ENCODE measurements around the gene ADCY9. TPM values are rescaled to one million over a fixed set of nuclear protein-coding genes. Genes with fewer than 3 reads are reported as not detected.

Gene ADCY9
- polyA plus RNA-seq, 3 donors = 0.44 to 9.3 (median 0.67) TPM

DNA sequence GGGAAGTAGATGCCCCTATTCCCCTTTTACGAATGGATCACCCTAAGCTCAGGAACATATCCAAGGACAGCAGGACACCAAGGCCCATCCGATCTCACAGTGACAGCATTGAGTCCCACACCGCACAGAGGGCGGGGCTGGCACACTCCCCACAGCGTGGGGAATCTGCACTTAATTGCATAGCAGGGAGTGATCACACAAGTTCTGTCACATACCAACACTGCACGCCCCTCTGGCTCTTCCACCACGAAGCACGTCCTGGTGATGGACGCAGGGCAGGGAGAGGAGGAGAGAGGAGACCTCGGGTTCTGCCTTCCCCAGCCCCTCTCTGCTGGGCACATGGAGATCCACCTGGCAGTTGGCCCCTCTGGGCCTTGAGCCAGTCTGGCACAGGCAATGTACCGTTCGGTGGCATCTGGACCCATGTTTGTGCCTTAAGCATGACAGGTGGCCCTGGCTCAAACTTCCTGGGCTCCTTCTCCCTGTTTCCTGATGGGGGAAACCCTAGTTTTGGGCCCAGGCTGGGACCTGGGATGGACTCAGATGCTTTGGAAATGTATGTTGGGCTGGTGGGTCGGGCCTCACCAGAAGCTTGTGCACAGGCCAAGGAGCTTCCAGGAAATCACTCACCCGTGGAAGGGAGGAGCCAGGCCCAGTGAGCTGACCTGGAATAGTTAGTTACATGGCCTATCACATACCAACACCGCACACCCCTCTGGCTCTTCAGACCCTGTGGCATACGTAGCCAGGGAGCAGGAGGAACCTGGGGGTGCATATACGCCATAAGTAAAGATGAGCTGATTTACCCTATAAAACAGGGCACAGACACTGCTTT is 200.6 kb downstream of the ADCY9 start:
- Mint-ChIP-seq H3K27me3 (ENCODE audit: low read depth in 3 of 3) (peaks cover 9 to 12% (median 9%) of the 10 kb centered on the region in 3 donors), H3K4me3 (no peak overlapping the region), H3K27ac (peak overlapping the region in 1 of 7 donors; percentile 72), H3K9me3 (peaks cover 13 to 28% (median 20%) of the 10 kb centered on the region in 7 donors), H3K36me3 (no peaks in the 10 kb centered on the region), H3K4me1 (no peaks in the 10 kb centered on the region)
- no peaks in the 10 kb centered on the region for H3K36me3 ChIP-seq (replicated peaks in 1 of 2; ENCODE audit: control insufficient read depth in 1 of 2, insufficient read depth in 2 of 2, low read length in 2 of 2)
- TF ChIP-seq, protein P1, sequence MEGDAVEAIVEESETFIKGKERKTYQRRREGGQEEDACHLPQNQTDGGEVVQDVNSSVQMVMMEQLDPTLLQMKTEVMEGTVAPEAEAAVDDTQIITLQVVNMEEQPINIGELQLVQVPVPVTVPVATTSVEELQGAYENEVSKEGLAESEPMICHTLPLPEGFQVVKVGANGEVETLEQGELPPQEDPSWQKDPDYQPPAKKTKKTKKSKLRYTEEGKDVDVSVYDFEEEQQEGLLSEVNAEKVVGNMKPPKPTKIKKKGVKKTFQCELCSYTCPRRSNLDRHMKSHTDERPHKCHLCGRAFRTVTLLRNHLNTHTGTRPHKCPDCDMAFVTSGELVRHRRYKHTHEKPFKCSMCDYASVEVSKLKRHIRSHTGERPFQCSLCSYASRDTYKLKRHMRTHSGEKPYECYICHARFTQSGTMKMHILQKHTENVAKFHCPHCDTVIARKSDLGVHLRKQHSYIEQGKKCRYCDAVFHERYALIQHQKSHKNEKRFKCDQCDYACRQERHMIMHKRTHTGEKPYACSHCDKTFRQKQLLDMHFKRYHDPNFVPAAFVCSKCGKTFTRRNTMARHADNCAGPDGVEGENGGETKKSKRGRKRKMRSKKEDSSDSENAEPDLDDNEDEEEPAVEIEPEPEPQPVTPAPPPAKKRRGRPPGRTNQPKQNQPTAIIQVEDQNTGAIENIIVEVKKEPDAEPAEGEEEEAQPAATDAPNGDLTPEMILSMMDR (IDR thresholded peaks at IDR 0.05) = no peak
- no peak for DNase-seq
- intact Hi-C loops (cut with micrococcal nuclease) = no loop called here
- H3K4me2 ChIP-seq (replicated peaks; ENCODE audit: extremely low read depth, low read length, poor library complexity, severe bottlenecking) = no peak overlapping the region
- WGBS (ENCODE audit: insufficient coverage) = 96% methylated on average over 12 of the region's 17 CpGs
- H3K79me2 ChIP-seq (ENCODE audit: insufficient read depth, low read length) = no peaks in the 10 kb centered on the region
- no peak overlapping the region for H2AFZ ChIP-seq (ENCODE audit: insufficient read depth, low read depth, low read length, poor library complexity, severe bottlenecking)
- H4K20me1 ChIP-seq (ENCODE audit: insufficient read depth, low read length) = no peaks in the 10 kb centered on the region
- H3K4me3 ChIP-seq (replicated peaks in 1 of 3; ENCODE audit: low read depth in 2 of 3, low read length in 3 of 3) = no peak overlapping the region
- no peaks in the 10 kb centered on the region for H3K27me3 ChIP-seq (ENCODE audit: control insufficient read depth in 2 of 2, insufficient read depth in 2 of 2, low read length in 2 of 2)
- H3K27ac ChIP-seq (ENCODE audit: low read depth in 1 of 2, low read length in 2 of 2) = no peak overlapping the region
- H3K9me3 ChIP-seq (replicated peaks in 1 of 2; ENCODE audit: control insufficient read depth in 1 of 2, insufficient read depth in 1 of 2, low read length in 2 of 2) = peaks cover 0 to 27% of the 10 kb centered on the region in 2 donors
- H3K9ac ChIP-seq (ENCODE audit: insufficient read depth, low read length, poor library complexity, severe bottlenecking) = no peak overlapping the region
- H3K4me1 ChIP-seq (ENCODE audit: control insufficient read depth in 1 of 2, insufficient read depth in 2 of 2, low read length in 2 of 2) = no peaks in the 10 kb centered on the region

DNA sequence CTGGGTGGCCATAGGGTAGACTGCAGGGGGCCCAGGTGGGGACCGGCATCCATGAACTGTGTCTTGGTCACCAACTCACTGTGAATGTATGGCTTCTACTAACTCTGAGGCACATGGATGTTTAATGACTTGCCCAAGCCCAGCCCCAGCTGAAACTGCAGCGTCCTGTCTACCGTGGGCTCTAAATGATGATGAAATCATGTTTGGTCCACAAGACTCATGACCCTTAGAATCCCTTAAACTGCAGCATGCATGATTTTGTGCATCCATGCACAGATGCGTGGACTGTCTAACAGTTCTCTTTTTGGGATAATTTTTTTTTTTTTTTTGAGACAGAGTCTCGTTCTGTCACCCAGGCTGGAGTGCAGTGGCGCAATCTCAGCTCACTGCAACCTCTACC is 203.3 kb downstream of the ADCY9 start:
- no peak overlapping the region for H3K27ac Mint-ChIP-seq

More for the DNA sequence above, 203.3 kb downstream of the ADCY9 start:
- H3K27ac ChIP-seq (ENCODE audit: low read depth in 1 of 2, low read length in 2 of 2) = no peak overlapping the region
- H3K27me3 ChIP-seq (ENCODE audit: control insufficient read depth in 2 of 2, insufficient read depth in 2 of 2, low read length in 2 of 2) = no peaks in the 10 kb centered on the region
- peaks cover 3% of the 10 kb centered on the region for H3K4me1 Mint-ChIP-seq
- H3K36me3 Mint-ChIP-seq = no peaks in the 10 kb centered on the region
- TF ChIP-seq, protein P1 (IDR thresholded peaks at IDR 0.05) = no peak
- H3K36me3 ChIP-seq (replicated peaks in 1 of 2; ENCODE audit: control insufficient read depth in 1 of 2, insufficient read depth in 2 of 2, low read length in 2 of 2) = no peaks in the 10 kb centered on the region
- H3K27me3 Mint-ChIP-seq (ENCODE audit: low read depth in 3 of 3) = peaks cover 4 to 15% (median 9%) of the 10 kb centered on the region in 3 donors
- H2AFZ ChIP-seq (ENCODE audit: insufficient read depth, low read depth, low read length, poor library complexity, severe bottlenecking) = no peak overlapping the region
- no peaks in the 10 kb centered on the region for H3K79me2 ChIP-seq (ENCODE audit: insufficient read depth, low read length)
- H3K4me3 ChIP-seq (replicated peaks in 1 of 3; ENCODE audit: low read depth in 2 of 3, low read length in 3 of 3) = no peak overlapping the region
- no peak overlapping the region for H3K9ac ChIP-seq (ENCODE audit: insufficient read depth, low read length, poor library complexity, severe bottlenecking)
- H3K9me3 ChIP-seq (replicated peaks in 1 of 2; ENCODE audit: control insufficient read depth in 1 of 2, insufficient read depth in 1 of 2, low read length in 2 of 2) = peaks cover 0 to 11% of the 10 kb centered on the region in 2 donors
- no peaks in the 10 kb centered on the region for H4K20me1 ChIP-seq (ENCODE audit: insufficient read depth, low read length)
- no peaks in the 10 kb centered on the region for H3K4me1 ChIP-seq (ENCODE audit: control insufficient read depth in 1 of 2, insufficient read depth in 2 of 2, low read length in 2 of 2)
- no peak overlapping the region for H3K4me3 Mint-ChIP-seq
- H3K9me3 Mint-ChIP-seq = peaks cover 3 to 14% (median 6%) of the 10 kb centered on the region in 7 donors
- intact Hi-C loops (cut with micrococcal nuclease) = no loop called here
- H3K4me2 ChIP-seq (replicated peaks; ENCODE audit: extremely low read depth, low read length, poor library complexity, severe bottlenecking) = no peak overlapping the region
- WGBS (ENCODE audit: insufficient coverage) = 80% methylated on average over 1 of the region's 6 CpGs
- no peak for DNase-seq

Small RNAs within 50 kb of the gene (small RNA-seq; reads per million reads assigned to genes)
- not detected for gene AC009171.1 (ENCODE audit: insufficient read length, low read depth)

Other genes with a start within 250 kb of the ADCY9 start
- gene CREBBP, start 235.7 kb downstream of the ADCY9 start, polyA plus RNA-seq = 10 to 100 TPM in 1 of 3 donors, 1 to 10 TPM in 2; 2.1 to 26.9 (median 6.2) TPM
- gene SRL, start 125.6 kb upstream of the ADCY9 start, polyA plus RNA-seq = not detected
- gene TFAP4, start 156.6 kb upstream of the ADCY9 start, polyA plus RNA-seq = 10 to 100 TPM in 1 of 3 donors, under 1 TPM in 2; 0.16 to 13.4 (median 0.71) TPM
- under 1 TPM in 1 of 3 donors, not detected in 2; 0.03 TPM for gene GLIS2, start 199.6 kb upstream of the ADCY9 start, polyA plus RNA-seq
- 10 to 100 TPM; 34.3 to 37.6 (median 34.7) TPM for gene PAM16, start 234.9 kb upstream of the ADCY9 start, polyA plus RNA-seq

Measured in CD14-positive monocyte (primary cell).